NCI-H2196 treated with DMSO at 0.1 percent for 48 hours (cell line): ENCODE results near the gene ALPK1.

Experiments used
- DNase-seq: peaks from one replicate; lab custom pipeline; 2025; ENCODE audit not compliant: unreplicated experiment; lab: John Stamatoyannopoulos, UW

ALPK1 gene

GRCh38 chr4:112327965-112328733 is 31.0 kb downstream of the ALPK1 start:
- peak; percentile 3 for DNase-seq

- no peak for DNase-seq
These were observed 31.6 kb downstream of the ALPK1 start for GRCh38 chr4:112328734-112329130.

- no peak for DNase-seq
These were observed 32.7 kb downstream of the ALPK1 start for GRCh38 chr4:112329672-112330375.

GRCh38 chr4:112330921-112331320 is 33.8 kb downstream of the ALPK1 start:
- DNase-seq, result no peak

- no peak for DNase-seq
These were observed 35.2 kb downstream of the ALPK1 start for GRCh38 chr4:112332398-112332797.

GRCh38 chr4:112340023-112340422 is 42.9 kb downstream of the ALPK1 start:
- DNase-seq, result no peak

- DNase-seq, result no peak
These were observed 43.9 kb downstream of the ALPK1 start for GRCh38 chr4:112341033-112341432.

- no peak for DNase-seq
These were observed 46.3 kb downstream of the ALPK1 start for GRCh38 chr4:112343330-112344080.

- DNase-seq, result peak; percentile 7
These were observed 51.5 kb downstream of the ALPK1 start for GRCh38 chr4:112348488-112349158.

GRCh38 chr4:112352736-112353135 is 55.6 kb downstream of the ALPK1 start:
- no peak for DNase-seq

- DNase-seq, result no peak
These were observed 58.5 kb downstream of the ALPK1 start for GRCh38 chr4:112355662-112356061.

- no peak for DNase-seq
These were observed 60.3 kb downstream of the ALPK1 start for GRCh38 chr4:112357453-112357852.

- no peak for DNase-seq
These were observed 60.7 kb downstream of the ALPK1 start for GRCh38 chr4:112357897-112358296.

GRCh38 chr4:112358415-112358814 is 61.2 kb downstream of the ALPK1 start:
- no peak for DNase-seq

- no peak for DNase-seq
These were observed 62.0 kb downstream of the ALPK1 start for GRCh38 chr4:112358952-112359749.

- DNase-seq, result no peak
These were observed 64.1 kb downstream of the ALPK1 start for GRCh38 chr4:112361181-112361791.

GRCh38 chr4:112370466-112370865 is 73.3 kb downstream of the ALPK1 start:
- DNase-seq, result no peak

- DNase-seq, result no peak
These were observed 74.2 kb downstream of the ALPK1 start for GRCh38 chr4:112371361-112371760.

- no peak for DNase-seq
These were observed 77.7 kb downstream of the ALPK1 start for GRCh38 chr4:112374850-112375249.

- DNase-seq, result no peak
These were observed 80.0 kb downstream of the ALPK1 start for GRCh38 chr4:112377171-112377570.
